Glutamatergic neuron (in vitro differentiated cells): ENCODE results near the gene HBQ1. TPM values are rescaled to one million over a fixed set of nuclear protein-coding genes. Genes with fewer than 3 reads are reported as not detected.

ENCODE experiments used
- DNase-seq: peaks from one replicate; pipeline ENCODE4 v3.0.0; 2022
- H3K27ac Mint-ChIP-seq: one replicate; pipeline ENCODE4 v1.8.0; 2020; ENCODE audit warnings: mild to moderate bottlenecking, mixed read lengths, inconsistent platforms; ENCODE audit not compliant: unreplicated experiment
- H3K27me3 Mint-ChIP-seq: one replicate; pipeline ENCODE4 v1.8.0; 2020; ENCODE audit warnings: mild to moderate bottlenecking, moderate library complexity, mixed read lengths, inconsistent platforms; ENCODE audit not compliant: unreplicated experiment
- H3K36me3 Mint-ChIP-seq: one replicate; pipeline ENCODE4 v1.8.0; 2020; ENCODE audit warnings: mild to moderate bottlenecking, mixed read lengths, inconsistent platforms; ENCODE audit not compliant: unreplicated experiment
- H3K4me1 Mint-ChIP-seq: one replicate; pipeline ENCODE4 v1.8.0; 2020; ENCODE audit warnings: mild to moderate bottlenecking, low read depth, mixed read lengths, inconsistent platforms; ENCODE audit not compliant: unreplicated experiment
- H3K4me3 Mint-ChIP-seq: one replicate; pipeline ENCODE4 v1.8.0; 2020; ENCODE audit warnings: mild to moderate bottlenecking, mixed read lengths, inconsistent platforms; ENCODE audit not compliant: unreplicated experiment
- H3K9me3 Mint-ChIP-seq: one replicate; pipeline ENCODE4 v1.8.0; 2020; ENCODE audit warnings: mild to moderate bottlenecking, moderate library complexity, mixed read lengths, inconsistent platforms; ENCODE audit not compliant: unreplicated experiment
- total RNA-seq: library from RNA; stranded (reverse); fragmentation: NEBNext Ultra II Directional; extraction: Animal tissue kit (Norgen Biotek cat#: 25700); gene quantifications from one replicate; pipeline ENCODE4 v1.2.1, GENCODE V29; 2021; ENCODE audit not compliant: unreplicated experiment
- TF ChIP-seq, protein P1 (sequence below): fragments of 200-600 bp; sonication (generic); IDR thresholded peaks from one replicate; pipeline ENCODE4 v1.5.0; 2021; ENCODE audit not compliant: partially characterized antibody, unreplicated experiment

Gene HBQ1
- total RNA-seq, 1 donor from 2014 or later: 1.5 TPM

DNA sequence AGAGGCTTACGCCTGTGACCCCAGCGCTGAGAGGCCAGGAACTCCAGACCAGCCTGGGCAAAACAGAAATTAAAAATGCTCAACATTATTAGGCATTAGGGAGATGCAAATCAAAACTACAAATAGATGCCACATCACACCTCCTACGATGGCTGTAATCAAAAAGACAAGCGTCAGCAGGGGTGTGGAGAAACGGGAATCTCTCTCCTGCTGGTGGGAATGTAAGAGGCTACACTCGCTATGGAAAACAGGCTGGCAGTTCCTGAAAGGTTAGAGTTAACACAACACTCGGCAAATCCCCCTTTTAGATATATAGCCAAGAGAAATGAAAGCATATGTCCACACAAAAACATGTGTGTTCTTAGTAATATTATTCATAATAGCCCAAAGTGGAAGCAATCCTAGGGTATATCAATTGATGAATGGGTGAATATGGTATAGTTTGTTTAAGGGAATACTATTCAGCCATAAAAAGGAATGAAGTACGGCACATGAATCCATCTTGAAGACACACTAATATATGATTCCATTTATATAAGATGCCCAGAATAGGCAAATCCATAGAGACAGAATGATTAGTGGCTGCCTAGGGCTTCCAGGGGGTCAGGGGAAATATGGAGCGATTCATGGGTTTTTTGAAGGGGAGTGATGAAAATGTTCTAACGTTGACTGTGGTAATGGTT, 39.9 kb upstream of the HBQ1 start:
- H3K27ac Mint-ChIP-seq: no peak overlapping the region
- H3K4me3 Mint-ChIP-seq: no peak overlapping the region
- no peaks in the 10 kb centered on the region for H3K36me3 Mint-ChIP-seq
- no peak for DNase-seq
- TF ChIP-seq, protein P1, sequence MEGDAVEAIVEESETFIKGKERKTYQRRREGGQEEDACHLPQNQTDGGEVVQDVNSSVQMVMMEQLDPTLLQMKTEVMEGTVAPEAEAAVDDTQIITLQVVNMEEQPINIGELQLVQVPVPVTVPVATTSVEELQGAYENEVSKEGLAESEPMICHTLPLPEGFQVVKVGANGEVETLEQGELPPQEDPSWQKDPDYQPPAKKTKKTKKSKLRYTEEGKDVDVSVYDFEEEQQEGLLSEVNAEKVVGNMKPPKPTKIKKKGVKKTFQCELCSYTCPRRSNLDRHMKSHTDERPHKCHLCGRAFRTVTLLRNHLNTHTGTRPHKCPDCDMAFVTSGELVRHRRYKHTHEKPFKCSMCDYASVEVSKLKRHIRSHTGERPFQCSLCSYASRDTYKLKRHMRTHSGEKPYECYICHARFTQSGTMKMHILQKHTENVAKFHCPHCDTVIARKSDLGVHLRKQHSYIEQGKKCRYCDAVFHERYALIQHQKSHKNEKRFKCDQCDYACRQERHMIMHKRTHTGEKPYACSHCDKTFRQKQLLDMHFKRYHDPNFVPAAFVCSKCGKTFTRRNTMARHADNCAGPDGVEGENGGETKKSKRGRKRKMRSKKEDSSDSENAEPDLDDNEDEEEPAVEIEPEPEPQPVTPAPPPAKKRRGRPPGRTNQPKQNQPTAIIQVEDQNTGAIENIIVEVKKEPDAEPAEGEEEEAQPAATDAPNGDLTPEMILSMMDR: no peak
- H3K27me3 Mint-ChIP-seq: peaks cover 5% of the 10 kb centered on the region
- peaks cover 2% of the 10 kb centered on the region for H3K9me3 Mint-ChIP-seq
- no peaks in the 10 kb centered on the region for H3K4me1 Mint-ChIP-seq

DNA sequence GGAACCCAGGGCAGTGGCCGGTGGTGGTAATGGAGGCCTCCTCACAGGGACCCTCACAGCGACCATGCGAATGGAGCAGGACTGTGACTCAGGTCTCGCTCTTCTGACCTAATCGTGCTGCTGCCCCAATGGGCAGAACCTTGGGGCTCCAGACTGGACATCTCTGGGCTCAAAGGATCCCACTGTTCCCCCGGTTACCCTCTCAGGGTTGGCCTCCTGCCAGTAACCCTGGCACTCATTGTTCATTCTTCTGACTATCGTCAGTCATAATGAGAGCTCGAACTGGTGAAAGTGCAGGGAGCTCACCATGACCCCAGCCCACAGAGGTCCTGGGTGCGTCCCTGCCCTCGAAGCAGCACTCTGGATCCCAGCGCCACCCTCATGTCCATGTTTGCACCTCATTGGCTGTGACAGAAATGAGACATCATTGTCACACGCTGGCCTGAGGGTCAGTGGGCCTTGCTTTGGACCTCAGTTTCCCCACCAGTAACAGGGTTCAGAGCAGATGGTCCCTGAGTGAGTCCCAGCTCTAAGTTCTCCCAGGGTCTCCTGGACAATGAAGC, 37.8 kb upstream of the HBQ1 start:
- TF ChIP-seq, protein P1: no peak
- H3K36me3 Mint-ChIP-seq: no peaks in the 10 kb centered on the region
- H3K4me1 Mint-ChIP-seq: no peaks in the 10 kb centered on the region
- no peak overlapping the region for H3K27ac Mint-ChIP-seq
- H3K9me3 Mint-ChIP-seq: peaks cover 2% of the 10 kb centered on the region
- no peak overlapping the region for H3K4me3 Mint-ChIP-seq
- H3K27me3 Mint-ChIP-seq: peaks cover 7% of the 10 kb centered on the region
- no peak for DNase-seq

DNA sequence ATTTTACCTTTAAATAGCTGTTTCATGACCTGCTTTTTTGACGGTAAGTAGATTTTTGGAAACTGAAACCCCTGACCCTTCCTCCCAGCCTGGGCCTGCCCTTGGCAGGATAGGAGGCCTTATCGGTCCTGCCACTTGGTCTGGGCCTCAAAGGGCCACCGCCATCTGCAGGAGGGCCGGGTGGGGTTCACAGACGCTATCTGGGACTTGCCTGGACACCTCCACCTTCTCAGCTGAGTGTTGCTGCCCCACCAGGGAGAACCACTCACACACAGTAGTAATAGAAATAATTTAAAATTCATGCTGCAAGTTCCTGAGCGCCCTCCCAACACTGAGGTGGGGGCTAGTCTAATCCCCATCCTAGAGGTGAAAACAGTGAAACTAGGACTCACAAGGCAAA, 37.2 kb upstream of the HBQ1 start:
- Mint-ChIP-seq H3K4me1 (no peaks in the 10 kb centered on the region), H3K27ac (no peak overlapping the region), H3K27me3 (peaks cover 7% of the 10 kb centered on the region), H3K36me3 (no peaks in the 10 kb centered on the region), H3K4me3 (no peak overlapping the region), H3K9me3 (peaks cover 2% of the 10 kb centered on the region)
- DNase-seq: no peak
- TF ChIP-seq, protein P1: no peak

DNA sequence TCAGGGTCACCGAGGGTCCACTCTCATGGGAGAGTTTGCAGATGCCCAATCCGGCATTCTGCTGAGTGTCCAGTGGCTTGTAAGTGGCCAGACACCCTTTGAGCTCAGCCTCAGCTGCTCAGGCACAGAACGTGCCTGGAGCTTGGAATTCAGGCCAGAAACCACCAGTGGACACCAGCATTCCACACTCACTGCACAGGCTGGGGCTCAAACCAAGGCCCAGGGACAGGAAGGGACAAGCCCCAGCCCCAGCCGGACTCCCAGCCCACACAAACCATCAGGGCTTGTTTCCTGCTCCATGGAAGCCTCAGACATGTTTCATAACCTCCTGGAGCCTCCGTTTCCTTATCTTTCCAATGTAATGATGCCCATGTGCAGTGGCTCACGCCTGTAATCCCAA, 36.8 kb upstream of the HBQ1 start:
- TF ChIP-seq, protein P1: no peak
- H3K9me3 Mint-ChIP-seq: peaks cover 2% of the 10 kb centered on the region
- DNase-seq: no peak
- no peak overlapping the region for H3K4me3 Mint-ChIP-seq
- peaks cover 7% of the 10 kb centered on the region for H3K27me3 Mint-ChIP-seq
- H3K4me1 Mint-ChIP-seq: no peaks in the 10 kb centered on the region
- H3K27ac Mint-ChIP-seq: no peak overlapping the region
- no peaks in the 10 kb centered on the region for H3K36me3 Mint-ChIP-seq

DNA sequence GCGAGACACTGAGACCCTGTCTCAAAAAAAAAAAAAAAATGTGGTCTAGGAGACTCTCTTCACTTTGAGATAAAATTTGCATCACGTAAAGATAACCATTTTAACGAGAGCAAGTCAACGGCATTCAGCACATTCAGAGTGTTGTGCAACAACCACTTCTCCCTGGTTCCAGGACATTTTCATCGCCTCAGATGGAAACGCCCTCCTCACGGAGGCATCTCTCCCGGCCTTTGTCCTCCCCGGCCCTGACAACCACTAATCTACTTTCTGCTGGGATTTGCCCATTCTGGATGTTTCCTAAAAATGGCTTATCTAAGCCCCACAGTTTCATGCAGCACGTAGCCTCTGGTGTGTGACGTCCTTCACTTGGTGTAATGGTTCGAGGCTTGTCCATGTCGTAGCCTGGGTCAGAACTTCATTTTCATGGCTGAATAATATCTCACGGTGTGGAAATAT, 35.4 kb upstream of the HBQ1 start:
- peaks cover 4% of the 10 kb centered on the region for H3K27me3 Mint-ChIP-seq
- TF ChIP-seq, protein P1: no peak

More for the DNA sequence above, 35.4 kb upstream of the HBQ1 start:
- no peaks in the 10 kb centered on the region for H3K9me3 Mint-ChIP-seq
- H3K4me3 Mint-ChIP-seq: no peak overlapping the region
- H3K36me3 Mint-ChIP-seq: no peaks in the 10 kb centered on the region
- no peak for DNase-seq
- no peak overlapping the region for H3K27ac Mint-ChIP-seq
- H3K4me1 Mint-ChIP-seq: no peaks in the 10 kb centered on the region
